ENCODE measurements around the gene SHROOM4. TPM values are rescaled to one million over a fixed set of nuclear protein-coding genes. Genes with fewer than 3 reads are reported as not detected.

The SHROOM4 gene
- total and polyA plus RNA-seq, 8 donors, result 23.0 to 39.1 (median 34.4) TPM

DNA sequence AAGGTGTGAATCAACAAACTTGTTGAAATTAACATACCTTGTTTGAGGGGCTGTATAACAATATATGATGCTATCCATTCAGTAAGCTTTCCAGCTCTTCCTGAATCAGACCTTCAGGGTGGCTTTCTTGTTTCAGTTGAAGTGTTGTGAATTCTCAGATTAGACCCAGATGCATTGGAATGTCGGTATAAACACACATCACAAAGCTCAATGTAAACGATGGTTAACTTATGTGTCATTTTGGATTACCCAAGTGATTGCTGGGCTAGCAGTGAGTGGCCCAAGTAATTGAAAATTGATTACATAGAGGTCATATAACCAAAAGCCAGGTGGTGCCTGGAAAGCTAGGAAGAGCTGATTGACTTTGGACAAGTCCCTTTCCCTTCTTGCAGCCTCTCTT, 115.0 kb downstream of the SHROOM4 start:
- ATAC-seq (no peak), DNase-seq (no peak)
- Histone ChIP-seq H3K4me3 (no peak overlapping the region), H3K27ac (no peak overlapping the region), H3K4me1 (peaks cover 3 to 8% of the 10 kb centered on the region in 2 donors), H3K36me3 (no peaks in the 10 kb centered on the region), H3K9me3 (no peaks in the 10 kb centered on the region), H3K27me3 (peaks cover 0 to 3% of the 10 kb centered on the region in 2 donors)
- intact Hi-C loops (cut with DNase I), result no loop called here
- TF ChIP-seq, protein P1, sequence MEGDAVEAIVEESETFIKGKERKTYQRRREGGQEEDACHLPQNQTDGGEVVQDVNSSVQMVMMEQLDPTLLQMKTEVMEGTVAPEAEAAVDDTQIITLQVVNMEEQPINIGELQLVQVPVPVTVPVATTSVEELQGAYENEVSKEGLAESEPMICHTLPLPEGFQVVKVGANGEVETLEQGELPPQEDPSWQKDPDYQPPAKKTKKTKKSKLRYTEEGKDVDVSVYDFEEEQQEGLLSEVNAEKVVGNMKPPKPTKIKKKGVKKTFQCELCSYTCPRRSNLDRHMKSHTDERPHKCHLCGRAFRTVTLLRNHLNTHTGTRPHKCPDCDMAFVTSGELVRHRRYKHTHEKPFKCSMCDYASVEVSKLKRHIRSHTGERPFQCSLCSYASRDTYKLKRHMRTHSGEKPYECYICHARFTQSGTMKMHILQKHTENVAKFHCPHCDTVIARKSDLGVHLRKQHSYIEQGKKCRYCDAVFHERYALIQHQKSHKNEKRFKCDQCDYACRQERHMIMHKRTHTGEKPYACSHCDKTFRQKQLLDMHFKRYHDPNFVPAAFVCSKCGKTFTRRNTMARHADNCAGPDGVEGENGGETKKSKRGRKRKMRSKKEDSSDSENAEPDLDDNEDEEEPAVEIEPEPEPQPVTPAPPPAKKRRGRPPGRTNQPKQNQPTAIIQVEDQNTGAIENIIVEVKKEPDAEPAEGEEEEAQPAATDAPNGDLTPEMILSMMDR (IDR thresholded peaks at IDR 0.05), result no peak

DNA sequence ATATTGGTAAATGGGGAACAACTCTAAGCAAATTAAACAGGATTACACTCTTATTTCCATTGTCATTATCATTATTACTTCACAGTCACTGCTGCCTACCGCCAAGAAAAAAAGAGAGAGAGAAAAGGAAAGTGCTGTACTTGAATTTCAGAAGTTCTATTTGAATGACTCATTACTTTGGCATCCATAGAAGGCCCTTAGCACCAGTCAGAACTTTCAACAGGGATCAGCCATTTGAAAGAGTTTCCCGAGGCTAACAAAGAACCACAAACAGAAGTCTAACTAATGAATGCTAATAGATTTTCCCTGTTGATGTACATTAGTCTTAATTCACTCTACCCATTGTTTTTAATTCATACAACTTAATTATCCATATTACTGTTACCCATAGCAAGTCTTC, 116.3 kb downstream of the SHROOM4 start:
- Histone ChIP-seq H3K4me1 (peaks cover 3 to 8% of the 10 kb centered on the region in 2 donors), H3K27me3 (peaks cover 0 to 3% of the 10 kb centered on the region in 2 donors), H3K27ac (peak overlapping the region; percentile 0 to 13), H3K4me3 (no peak overlapping the region), H3K36me3 (no peaks in the 10 kb centered on the region), H3K9me3 (no peaks in the 10 kb centered on the region)
- ATAC-seq (peak; percentile 89), DNase-seq (peak in 1 of 4 donors; percentile 39)
- TF ChIP-seq, protein P1 (IDR thresholded peaks at IDR 0.05), result no peak
- intact Hi-C loops (cut with DNase I), result no loop called here

DNA sequence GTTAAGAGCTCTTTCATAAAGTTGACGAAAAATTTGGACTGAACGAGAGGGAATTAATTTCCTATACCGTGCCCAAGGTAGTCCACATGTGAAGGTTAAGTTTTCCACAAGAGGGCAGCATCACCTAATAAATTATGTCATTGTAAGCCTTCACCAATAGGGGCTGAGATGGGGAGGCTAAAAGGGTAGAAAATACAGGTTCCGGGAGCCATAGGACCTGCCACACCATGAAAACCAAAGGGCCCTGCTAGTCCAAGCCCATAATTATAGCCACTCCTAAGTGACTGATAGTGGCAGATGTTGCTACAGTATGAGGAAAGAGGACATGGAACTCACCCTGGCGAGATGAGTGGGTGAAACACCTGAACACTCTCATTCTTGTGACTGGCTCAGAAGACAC, 122.2 kb downstream of the SHROOM4 start:
- no peak overlapping the region for H3K27ac ChIP-seq
- H3K36me3 ChIP-seq, result no peaks in the 10 kb centered on the region
- intact Hi-C loops (cut with DNase I), result no loop called here
- H3K4me1 ChIP-seq, result no peaks in the 10 kb centered on the region
- no peaks in the 10 kb centered on the region for H3K9me3 ChIP-seq
- peaks cover 0 to 3% of the 10 kb centered on the region in 2 donors for H3K27me3 ChIP-seq
- TF ChIP-seq, protein P1 (IDR thresholded peaks at IDR 0.05), result peak; percentile 60 to 65
- no peak overlapping the region for H3K4me3 ChIP-seq
- ATAC-seq (peak; percentile 90), DNase-seq (peak in 1 of 4 donors; percentile 36)

DNA sequence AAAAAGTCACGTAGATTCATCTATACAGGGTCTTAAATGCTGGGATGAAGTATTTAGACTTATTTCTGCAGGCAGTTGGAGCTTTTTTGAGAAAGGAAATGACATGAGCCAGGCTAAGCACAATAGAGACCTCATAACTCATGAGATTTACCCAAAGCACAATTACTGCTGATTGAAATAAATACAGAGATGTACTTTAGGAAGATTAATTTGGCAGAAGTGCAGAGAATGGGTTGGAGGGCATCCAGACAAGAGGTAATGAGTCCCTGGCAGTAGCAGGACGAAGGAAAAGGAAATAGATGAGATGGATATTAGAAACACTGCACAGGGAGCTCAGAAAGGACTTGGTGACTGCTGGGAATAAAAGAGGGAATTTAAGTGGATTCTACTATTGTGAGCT, 129.1 kb downstream of the SHROOM4 start:
- TF ChIP-seq, protein P1 (IDR thresholded peaks at IDR 0.05), result no peak
- no peak overlapping the region for H3K4me3 ChIP-seq
- no peak overlapping the region for H3K27ac ChIP-seq
- ATAC-seq, result no peak
- intact Hi-C loops (cut with DNase I), result no loop called here
- H3K9me3 ChIP-seq, result no peaks in the 10 kb centered on the region
- no peaks in the 10 kb centered on the region for H3K4me1 ChIP-seq
- H3K36me3 ChIP-seq, result no peaks in the 10 kb centered on the region
- DNase-seq, result no peak
- no peaks in the 10 kb centered on the region for H3K27me3 ChIP-seq

DNA sequence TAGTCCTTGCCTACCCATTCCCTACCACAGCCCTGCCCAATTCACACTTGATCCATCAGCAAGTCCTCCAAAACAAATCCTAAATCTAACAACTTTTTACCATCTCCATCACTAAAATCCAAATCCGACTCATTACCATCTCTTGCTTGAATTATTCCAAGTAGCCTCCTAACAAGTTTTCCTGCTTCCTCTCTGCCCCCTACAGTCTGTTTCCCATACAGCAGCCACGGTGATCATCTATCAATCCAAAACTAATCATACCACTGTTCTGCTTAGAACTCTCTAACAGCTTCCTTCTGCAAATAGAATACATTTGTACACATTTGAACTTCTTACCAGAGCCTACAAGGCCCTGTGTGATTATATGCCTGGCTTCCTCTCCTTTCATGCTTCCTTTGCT, 133.0 kb downstream of the SHROOM4 start:
- ATAC-seq (no peak), DNase-seq (no peak)

More for the DNA sequence above, 133.0 kb downstream of the SHROOM4 start:
- H3K36me3 ChIP-seq, result no peaks in the 10 kb centered on the region
- TF ChIP-seq, protein P1 (IDR thresholded peaks at IDR 0.05), result peak; percentile 14 to 27
- H3K4me3 ChIP-seq, result no peak overlapping the region
- H3K4me1 ChIP-seq, result no peaks in the 10 kb centered on the region
- H3K27me3 ChIP-seq, result no peaks in the 10 kb centered on the region
- H3K27ac ChIP-seq, result no peak overlapping the region
- intact Hi-C loops (cut with DNase I), result no loop called here
- H3K9me3 ChIP-seq, result no peaks in the 10 kb centered on the region
